ENCODE results near the gene IGF2BP2.
A peak's percentile ranks its signal among the peaks of the same experiment; 100 is the strongest.
"Not testable (repeated sequence)": the region's sequence is repeated elsewhere in the genome, so short reads cannot be mapped to it uniquely, and the experiment has no call there.

The IGF2BP2 gene

DNA sequence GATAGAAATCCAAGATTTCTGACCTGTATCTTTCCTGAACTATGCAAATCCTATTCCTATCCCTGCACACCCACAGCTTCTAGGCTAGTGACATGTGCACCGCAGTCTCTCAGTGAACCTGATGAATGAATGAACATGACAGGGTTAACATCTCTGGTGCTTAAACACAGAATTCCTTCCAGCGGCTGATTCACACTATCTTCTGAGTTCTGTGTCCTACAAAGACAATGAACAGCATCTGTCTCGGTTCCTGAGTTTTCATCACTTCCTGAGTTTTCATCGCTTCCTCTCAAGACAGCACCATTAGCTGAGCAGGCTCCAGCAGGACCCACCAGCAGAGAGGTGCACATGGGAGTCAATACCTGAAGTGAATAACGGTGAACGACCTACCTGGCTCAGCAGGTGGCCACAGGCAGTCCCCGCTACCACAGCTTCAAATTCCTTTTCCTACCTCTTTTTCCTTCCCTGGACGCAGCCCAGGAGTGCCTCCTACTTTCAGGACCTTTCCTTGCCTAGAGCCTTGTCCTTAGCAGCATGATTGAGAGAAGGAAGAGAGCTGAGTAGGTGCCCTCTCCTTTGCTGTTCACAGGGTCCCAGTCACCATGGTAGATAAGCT is 113.5 kb downstream of the IGF2BP2 start:
- DNase-seq (ENCODE audit: low spot score): no peak

DNA sequence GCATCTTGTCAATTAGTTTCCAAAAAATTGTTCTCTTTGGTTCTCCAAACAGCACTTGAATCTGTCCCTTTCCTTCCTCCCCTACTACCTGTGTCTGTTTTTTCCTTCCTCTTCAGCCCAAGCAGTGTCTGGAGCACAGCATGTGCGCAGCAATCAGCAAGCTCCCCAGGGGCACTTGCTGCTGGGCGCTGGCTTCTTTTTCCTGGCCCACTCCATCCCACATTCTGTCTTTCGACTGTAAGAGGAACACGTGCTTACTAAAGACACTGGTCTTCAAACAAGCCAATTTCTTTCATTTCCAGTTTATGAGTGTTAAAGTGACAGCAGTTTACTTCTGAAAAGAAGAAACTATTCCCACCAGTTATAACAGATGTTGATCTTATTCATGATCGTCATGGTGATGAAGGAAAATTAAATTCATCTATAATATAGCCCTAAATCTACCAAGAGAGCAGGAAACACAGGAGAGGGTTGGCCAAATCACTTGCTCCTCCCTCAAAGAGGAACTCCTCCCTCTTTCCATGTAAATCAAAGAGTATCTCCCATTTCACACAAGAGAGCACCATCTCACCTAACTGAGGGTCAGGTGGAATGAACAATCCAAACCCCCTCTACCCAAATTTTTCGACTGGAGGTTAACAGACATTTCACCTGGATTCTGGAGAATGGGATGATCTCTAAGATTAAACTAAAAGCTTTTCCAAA is 115.4 kb downstream of the IGF2BP2 start:
- no peak for DNase-seq (ENCODE audit: low spot score)

DNA sequence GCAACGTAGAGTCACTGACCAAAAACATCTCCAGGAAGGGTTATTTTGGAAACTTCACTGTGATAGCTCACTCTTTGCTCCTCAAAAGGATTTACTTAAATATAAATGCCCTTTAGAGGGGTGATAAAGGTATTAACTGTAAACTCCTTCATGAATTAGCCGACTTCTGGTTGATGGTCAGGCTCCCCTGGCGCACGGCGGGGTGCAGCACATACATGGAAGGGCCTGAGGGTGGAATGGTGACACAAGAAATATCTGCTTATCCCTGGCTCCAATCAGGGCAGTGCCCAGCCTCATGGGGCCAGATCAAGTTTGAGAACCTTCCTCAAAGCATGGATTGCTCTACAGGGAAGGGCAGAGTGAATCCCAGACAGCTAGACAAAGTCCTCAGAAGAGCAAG is 116.5 kb downstream of the IGF2BP2 start:
- DNase-seq (ENCODE audit: low spot score): no peak

DNA sequence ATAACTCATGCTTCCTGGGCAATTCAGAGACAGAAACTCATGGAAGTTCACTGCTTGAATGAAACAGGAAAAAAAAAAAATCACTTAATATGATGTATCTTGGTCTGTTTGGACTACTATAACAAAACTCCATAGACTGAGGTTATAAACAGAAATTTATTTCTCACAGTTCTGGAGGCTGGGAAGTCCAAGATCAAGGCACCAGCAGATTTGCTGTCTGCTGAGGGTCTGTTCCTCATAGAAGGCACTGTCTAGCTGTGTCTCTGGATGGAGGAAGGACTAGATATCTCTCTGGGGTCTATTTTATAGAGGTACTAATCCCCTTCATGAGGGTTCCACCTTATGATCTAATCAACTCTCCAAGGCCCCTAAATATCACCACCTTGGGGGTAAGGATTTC is 119.3 kb downstream of the IGF2BP2 start:
- no peak for DNase-seq (ENCODE audit: low spot score)

DNA sequence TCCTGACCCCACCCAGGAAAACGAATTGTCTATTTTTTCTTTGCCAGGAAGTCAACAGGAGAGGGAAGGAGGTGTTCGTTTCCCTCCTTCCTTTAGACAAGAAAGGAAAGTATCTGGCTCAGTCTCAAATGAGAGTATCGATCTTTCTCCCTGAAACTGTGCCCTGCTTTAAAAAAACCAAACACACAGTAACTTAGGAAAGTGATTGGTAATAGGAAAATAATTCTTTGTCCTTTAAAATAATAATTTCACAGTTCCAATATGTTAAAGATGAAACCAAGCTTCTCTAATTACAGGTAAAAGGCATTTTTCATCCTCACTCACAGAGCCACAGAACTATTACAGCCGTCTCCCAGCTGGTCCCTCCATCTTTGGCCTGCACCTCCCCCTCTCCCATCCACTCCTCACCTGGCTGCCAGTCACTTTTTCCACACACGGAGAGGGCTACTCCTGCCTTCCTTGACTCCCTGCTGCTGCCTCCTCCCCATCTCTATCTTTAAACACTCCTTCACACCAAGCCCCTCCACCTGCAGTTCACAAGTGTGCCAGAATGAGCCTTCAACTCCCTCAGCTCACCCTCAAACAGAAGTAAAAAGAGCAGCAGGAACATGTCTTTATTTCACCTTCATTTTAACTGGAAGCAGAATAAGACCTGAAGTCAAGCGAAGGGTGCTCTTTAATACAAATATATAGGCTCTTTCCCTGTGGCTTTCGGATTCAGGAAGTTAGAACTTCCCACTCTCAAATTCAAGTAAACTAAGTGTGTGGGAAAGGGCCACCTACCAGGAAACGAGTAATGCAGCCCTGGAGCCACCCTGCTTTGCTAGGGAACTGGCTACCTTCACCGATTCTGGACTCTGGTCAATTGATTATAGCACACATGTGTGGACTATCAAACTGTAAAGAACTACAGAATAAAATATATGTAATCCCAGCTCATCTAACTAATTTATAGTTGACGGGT is 122.3 kb downstream of the IGF2BP2 start:
- no peak for DNase-seq (ENCODE audit: low spot score)

DNA sequence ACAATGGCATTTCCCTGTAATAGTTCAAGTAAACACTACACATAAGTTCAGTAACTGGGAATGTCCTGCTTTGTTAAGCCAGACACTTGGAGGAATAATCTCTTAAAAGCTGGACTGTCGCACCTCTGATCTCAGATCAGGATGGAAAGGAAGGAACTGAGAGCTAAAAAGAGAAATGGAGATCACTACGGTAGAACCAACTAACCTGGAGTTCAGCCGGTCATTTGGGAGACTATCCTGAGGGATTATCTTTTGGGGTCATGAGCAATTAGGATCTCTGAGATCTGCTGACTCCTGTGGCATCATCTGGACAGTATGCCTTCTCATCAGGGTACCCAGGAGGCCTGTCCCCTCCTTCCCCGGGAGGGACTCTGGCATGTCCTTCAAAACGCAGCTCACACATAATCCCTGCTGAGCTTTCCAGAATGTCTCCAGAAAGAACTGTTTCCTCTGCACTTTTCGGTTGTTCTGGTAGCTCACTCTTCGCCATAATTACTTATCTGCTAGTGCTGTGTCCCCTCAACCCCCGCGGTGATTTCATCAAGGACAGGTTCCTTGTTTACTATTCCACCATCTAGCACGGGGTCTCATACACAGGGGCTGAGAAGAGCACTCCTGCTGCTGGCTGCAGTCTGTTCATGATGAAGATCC is 123.1 kb downstream of the IGF2BP2 start:
- no peak for DNase-seq (ENCODE audit: low spot score)

DNA sequence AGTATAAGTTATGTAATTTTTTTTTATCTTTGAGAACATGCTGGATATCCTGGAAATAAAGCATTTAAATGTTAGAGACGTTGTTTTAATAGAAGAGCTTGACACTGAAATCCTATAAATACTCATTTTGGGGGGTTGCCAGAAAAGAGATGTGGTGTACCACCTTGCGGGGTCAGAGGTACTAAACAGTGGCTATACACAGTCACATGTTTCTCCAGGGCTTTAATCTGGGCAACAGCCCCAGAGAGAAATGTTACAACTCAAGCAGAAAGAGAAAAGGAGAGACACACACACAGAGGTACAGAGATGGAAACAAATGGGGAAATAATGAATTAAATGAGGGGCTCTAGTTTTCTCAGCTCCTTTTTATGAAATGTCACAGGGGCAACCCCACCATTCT is 124.9 kb downstream of the IGF2BP2 start:
- no peak for DNase-seq (ENCODE audit: low spot score)

DNA sequence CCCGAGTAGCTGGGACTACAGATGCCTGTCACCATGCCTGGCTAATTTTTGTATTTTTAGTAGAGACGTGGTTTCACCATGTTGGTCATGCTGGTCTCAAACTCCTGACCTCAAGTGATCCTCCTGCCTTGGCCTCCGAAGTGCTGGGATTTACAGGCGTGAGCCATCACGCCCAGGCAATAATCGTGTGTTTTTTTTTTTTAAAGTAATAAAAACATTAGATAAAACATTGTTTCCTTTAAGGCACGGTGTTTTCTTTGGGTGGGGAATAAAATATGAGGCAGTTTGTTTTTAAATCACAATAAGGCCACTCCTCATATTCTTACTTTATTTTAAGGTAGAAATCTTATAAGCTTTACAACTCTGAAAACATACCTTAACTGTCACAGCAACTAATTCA is 127.6 kb downstream of the IGF2BP2 start:
- not testable (repeated sequence) for DNase-seq (ENCODE audit: low spot score)

DNA sequence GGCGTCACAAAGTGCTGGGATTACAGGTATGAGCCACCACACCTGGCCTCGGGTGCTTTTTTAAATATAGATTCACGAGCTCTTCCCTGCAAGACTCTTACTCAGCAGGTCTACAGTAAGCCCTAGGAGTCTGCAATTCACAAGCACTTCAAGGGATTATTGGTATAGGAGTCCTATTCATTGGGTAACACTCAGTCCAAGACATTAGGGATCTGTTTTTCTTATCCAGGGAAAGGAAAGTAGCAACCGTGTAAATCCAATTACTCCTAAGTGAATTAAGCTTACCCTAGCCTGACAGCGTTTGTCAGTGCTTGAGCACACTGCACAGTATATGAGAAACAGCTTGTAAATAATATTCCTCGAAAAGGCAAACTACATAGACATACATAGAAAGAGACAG is 128.8 kb downstream of the IGF2BP2 start:
- DNase-seq (ENCODE audit: low spot score): no peak

DNA sequence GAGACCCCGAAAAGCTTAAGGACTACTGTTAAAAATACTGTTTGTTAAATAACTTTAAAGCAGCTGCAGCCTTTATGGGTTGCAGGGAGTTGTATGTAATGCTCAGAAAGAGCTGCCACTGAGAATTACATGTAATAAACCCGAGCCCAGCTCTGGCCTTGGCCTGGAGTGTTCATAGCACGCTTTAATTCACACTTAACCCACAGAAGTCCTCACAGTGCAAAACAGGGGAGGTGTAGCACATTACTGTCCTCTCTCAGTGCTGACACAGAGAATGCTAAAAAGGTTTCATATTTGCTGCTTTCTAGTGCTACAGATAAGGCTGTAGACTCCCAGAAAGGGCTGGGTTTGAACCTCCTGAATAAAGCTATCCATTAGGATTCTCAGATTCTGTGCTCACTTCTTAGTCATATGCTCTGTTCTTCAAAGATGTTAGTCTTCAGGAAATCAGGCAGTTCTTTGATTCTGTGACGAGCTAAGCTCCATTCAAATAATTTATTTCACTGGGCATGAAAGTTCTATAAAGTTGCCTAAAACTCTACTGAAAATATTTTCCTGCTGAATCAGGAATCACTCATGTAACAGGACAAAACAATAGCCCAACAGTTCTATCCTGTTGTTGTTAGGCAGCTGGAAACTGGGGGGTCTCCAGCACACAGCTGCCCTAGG is 130.7 kb downstream of the IGF2BP2 start:
- DNase-seq (ENCODE audit: low spot score): no peak

DNA sequence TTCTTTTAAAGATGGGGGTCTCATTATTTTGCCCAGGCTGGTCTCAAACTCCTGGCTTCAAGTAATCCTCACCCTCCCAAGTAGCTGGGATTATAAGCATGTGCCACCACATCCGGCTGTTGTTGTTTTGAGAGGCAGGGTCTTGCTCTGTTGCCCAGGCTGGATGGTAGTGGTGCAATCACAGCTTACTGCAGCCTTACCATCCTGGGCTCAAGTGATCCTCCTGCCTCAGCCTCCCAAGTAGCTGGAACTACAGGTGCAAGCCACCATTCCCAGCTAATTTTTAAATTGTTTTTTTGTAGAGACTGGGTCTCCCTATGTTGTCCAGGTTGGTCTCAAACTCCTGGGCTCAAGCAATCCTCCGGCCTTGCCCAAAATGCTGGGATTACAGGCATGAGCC is 133.2 kb downstream of the IGF2BP2 start:
- DNase-seq (ENCODE audit: low spot score): no peak

DNA sequence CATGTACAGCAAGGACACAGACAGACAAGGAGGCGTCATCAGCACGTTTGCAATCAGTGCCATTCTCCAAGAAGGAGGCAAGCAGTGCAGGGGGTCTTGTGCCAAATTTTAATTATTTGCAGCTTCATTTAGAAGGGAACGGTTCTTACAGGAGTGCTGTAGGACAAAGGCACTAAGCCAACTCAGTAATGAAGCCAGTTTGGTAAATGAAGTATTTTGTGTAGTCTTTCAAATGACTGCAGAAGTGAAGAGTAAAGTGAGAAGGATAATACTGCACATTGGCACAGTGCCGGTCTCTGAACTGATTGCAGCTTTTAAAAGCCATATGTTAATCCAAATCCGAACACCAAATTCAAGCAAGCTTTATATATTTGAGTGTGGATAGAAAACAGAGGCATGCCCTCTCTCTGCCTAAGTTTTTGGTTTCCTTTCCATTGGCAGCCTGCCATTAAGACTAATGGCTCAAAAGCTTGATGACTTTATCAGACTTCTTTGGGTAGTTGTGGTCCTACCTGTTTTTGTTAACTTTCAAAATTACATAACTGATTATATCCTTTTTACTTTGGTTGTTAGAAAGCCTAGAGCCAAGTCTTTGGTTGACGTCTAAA is 137.5 kb downstream of the IGF2BP2 start:
- no peak for DNase-seq (ENCODE audit: low spot score)

DNA sequence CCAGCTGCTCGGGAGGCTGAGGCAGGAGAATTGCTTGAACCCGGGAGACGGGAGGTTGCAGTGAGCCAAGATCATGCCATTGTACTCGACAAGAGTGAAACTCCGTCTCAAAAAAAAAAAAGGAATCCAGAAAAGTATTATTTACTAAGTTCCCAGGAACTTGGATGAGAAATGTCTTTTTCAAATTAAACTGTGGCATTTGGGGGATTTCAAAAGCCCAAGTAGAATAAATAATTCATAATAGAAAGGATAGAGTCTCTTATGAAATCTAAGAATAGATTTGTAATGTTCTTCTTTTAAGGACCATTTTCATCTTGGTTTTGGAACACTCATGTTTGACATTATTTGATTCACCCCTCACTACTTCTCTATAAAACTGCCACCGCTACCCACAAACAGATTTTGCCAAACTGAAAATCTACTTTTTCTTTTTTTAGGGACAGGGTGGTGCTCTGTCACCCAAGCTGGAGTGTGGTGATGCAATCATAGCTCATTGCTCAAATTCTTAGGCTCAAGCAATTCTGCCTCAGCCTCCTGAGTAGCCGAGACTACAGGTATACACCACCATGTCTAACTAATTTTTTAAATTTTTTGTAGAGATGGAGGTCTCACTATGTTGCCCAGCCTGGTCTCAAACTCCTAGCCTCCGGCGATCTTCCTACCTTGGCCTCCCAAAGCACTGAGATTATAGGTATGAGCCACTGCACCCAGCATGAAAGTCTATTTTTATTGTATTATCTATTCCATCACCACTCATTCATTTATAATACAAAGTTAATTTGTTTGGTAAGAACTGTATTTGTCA is 139.4 kb downstream of the IGF2BP2 start:
- no peak for DNase-seq (ENCODE audit: low spot score)

DNA sequence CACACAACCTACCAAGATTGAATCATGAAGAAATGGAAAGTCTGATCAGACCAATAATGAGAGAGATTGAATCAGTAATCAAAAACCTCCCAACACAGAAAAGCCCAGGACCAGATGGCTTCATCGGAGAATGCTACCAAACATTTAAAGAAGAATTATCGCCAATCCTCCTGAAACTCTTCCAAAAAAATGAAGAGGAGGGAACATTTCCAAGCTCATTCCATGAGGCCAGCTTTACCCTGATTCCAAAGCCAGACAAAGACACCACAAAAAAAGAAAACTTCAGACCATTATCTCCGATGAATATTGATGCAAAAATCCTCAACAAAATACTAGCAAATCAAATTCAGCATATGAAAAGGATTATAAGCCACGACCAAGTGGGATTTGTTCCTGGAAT is 144.6 kb downstream of the IGF2BP2 start:
- DNase-seq (ENCODE audit: low spot score): no peak

DNA sequence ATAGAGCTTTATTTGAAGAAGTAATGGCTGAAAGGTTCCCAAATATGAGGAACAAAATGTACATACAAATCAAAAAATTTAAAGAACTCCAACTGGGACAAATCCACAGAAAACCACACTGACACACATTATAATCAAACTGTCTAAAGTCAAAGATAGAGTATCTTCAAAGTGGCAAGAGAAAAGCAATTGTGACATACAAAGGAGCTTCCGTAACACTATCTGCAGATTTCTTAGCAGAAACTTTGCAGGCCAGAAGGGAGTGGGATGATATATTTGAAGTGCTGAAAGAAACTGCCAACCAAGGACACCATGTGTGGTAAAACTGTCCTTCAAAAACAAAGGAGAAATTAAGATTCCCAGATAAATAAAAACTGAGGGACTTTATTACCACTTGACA is 146.8 kb downstream of the IGF2BP2 start:
- DNase-seq (ENCODE audit: low spot score): no peak

DNA sequence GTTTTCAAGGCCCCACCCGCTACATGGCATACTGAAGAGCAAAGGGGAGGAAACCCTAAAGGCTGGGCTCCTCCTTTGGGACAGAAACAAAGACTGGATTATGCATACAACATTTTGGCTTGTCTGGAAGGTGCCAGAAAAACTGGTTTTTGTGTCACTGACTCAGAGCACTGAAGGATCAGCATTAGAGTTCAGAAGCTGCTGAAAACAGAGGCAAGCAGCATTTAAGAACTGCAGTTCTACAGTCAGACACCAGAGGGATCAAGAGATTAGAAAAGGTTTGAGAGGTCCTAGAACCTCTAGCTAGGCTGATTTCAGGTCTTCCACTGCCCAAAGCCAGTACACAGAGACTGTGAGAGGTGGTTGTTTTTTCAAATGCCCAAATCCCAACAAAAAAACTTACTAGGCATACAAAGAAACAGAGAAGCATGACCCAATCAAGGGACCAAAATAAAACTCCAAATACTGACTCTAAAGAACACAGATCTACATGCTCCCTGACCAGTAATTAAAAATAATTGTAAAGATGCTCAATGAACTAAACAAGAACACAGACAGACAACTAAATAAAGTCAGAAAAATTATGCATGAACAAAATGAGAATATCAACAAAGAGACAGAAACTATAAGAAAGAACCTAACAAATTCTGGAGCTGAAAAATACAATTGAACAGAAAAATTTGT is 147.6 kb downstream of the IGF2BP2 start:
- DNase-seq (ENCODE audit: low spot score): peak; percentile 68

DNA sequence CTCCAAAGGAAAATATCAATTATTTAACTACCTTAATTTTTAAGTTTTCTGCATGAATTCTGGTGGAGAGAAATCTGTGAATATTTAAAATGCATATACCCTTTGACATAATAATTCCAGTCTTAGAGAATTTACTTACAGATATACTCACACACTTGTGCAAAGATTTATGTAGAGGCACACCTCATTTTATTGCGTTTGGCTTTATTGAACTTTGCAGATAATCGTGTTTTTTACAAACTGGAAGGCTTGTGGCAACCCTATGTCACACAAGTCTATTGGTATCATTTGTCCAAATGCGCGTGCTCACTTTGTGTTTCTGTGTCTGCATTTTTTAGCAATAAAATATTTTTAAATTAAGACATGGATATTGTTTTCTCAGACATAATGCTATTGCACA is 157.3 kb downstream of the IGF2BP2 start:
- no peak for DNase-seq (ENCODE audit: low spot score)

DNA sequence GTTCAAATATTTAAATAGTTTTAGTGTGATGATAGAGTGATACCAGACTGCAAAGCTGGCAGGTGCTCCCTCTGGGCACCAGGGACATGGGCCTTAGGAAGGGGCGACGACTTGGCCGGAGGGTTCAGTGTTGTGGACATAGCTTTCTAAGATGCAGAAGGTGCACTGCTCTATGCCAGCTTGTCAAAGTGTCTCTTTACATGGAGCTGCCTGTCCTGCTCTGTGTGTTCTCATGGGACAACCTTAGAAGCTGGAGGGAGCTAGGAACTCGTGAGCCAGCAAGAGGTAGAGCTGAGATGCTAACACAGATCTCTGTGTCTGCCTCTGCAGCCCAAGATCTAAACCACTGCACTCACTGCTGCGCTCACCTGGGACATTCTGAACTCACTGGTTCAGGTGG is 160.9 kb downstream of the IGF2BP2 start:
- no peak for DNase-seq (ENCODE audit: low spot score)

DNA sequence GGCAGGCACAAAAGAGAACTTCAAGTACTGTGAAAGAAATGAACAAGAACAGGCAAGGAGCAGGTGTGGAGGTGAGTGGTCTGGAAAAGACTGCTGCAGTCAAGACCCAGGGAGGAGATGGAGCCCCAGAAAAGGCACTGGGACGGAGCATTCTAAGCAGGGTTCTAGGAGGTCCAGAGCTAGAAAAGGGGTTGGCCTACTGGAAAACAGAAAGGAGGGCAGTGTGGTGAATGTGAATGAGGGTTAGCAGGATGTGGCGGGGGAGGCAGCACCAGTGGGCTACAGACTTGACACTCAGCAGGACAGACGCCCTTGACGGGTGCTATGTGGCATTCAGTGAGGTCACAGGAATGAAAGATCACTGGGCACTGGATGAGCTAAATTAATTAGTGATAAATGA is 163.1 kb downstream of the IGF2BP2 start:
- DNase-seq (ENCODE audit: low spot score): no peak

DNA sequence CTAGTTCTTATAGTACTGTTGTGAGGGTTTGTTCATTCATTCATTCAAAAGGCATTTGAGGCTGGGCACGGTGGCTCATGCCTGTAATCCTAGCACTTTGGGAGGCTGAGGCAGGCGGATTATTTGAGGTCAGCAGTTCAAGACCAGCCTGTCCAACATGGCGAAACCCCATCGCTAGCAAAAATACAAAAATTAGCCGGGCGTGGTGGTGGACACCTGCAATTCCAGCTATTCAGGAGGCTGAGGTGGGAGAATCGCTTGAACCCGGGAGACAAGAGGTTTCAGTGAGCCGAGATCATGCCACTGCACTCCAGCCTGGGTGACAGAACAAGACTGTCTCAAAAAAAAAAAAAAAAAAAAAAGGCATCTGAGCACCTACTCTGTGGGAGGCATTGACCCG is 163.5 kb downstream of the IGF2BP2 start:
- not testable (repeated sequence) for DNase-seq (ENCODE audit: low spot score)

Measured in D341Med (cell line).